Esophagus squamous epithelium (tissue), 4 donors: ENCODE results near the gene CLEC17A.

Source experiments
- POLR2A ChIP-seq, 4 donors: fragments of 450-650 bp; IDR thresholded peaks; one replicate each; pipeline ENCODE4 v1.6.1; 2017; ENCODE audit warnings: antibody characterized with exemption in 4 of 4, mild to moderate bottlenecking in 4 of 4, moderate library complexity in 3 of 4
- TF ChIP-seq, protein P1 (sequence below), 6 experiments: fragments of 450-650 bp in 4 of 6; fragments of 200-600 bp in 2 of 6; sonication (generic) in 2 of 6; IDR thresholded peaks; one replicate each; pipeline ENCODE4 v1.5.1; 2016 to 2019; ENCODE audit warnings: antibody characterized with exemption in 6 of 6, mild to moderate bottlenecking in 4 of 6, moderate library complexity in 4 of 6

DNA sequence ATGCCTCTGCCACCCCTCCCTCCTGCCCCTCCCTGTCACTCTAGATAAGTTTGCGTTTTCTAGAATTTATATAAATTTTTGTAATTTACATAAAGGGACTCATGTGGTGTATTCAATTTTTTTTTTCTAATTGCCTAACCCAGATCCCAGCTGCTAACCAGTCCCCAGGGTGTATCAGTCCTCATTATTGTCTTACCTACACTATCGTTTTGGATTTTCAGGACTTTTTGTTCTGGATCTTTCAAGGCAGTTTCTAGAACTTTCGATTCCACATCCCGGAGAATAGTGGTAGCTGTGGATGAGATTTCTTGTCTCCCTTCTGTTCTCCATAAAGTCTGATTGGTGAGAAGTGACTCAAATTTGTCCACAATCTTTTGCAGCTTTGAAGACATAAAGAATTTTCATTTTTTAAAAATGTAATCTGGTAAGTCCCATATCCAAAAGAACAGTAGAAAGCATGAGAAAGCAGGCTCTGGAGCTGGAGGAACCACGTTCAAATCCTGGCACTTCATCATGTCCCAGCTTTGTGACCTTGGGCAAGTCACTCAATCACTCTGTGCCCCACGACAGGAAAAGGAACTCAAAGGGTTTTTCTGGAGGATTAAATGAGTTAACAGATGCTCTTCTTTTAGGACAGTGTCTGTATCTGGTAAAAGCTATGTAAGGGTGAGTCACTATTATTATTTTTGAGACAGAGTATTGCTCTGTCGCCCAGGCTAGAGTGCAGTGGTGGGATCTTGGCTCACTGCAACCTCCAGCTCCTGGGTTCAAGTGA is 72.1 kb downstream of the CLEC17A start:
- TF ChIP-seq, protein P1, sequence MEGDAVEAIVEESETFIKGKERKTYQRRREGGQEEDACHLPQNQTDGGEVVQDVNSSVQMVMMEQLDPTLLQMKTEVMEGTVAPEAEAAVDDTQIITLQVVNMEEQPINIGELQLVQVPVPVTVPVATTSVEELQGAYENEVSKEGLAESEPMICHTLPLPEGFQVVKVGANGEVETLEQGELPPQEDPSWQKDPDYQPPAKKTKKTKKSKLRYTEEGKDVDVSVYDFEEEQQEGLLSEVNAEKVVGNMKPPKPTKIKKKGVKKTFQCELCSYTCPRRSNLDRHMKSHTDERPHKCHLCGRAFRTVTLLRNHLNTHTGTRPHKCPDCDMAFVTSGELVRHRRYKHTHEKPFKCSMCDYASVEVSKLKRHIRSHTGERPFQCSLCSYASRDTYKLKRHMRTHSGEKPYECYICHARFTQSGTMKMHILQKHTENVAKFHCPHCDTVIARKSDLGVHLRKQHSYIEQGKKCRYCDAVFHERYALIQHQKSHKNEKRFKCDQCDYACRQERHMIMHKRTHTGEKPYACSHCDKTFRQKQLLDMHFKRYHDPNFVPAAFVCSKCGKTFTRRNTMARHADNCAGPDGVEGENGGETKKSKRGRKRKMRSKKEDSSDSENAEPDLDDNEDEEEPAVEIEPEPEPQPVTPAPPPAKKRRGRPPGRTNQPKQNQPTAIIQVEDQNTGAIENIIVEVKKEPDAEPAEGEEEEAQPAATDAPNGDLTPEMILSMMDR (IDR thresholded peaks at IDR 0.05), result no peak
- TF ChIP-seq POLR2A (IDR thresholded peaks at IDR 0.05), result no peak
